GM11168 (cell line): ENCODE data around the gene CYP51A1.
"Not testable (repeated sequence)": the region's sequence is repeated elsewhere in the genome, so short reads cannot be mapped to it uniquely, and the experiment has no call there.

Source experiments
- in situ Hi-C: fragments of 300-500 bp; cut with MboI; formaldehyde crosslinking; loops from one replicate; pipeline ENCODE4 v1.12.0; 2022; ENCODE audit warnings: low sequenced_read_pairs; ENCODE audit not compliant: unreplicated experiment

Gene CYP51A1

GRCh38 chr7:92131764-92132330, 2.4 kb downstream of the CYP51A1 start:
- in situ Hi-C loops = no loop called here

- in situ Hi-C loops = no loop called here
Measured at GRCh38 chr7:92131093-92131492, 3.2 kb downstream of the CYP51A1 start.

- in situ Hi-C loops = no loop called here
Measured at GRCh38 chr7:92121681-92122080, 12.6 kb downstream of the CYP51A1 start.

- in situ Hi-C loops = no loop called here
Measured at GRCh38 chr7:92119213-92119759, 15.0 kb downstream of the CYP51A1 start.

GRCh38 chr7:92116949-92117348, 17.3 kb downstream of the CYP51A1 start:
- in situ Hi-C loops = no loop called here

GRCh38 chr7:92115821-92116220, 18.5 kb downstream of the CYP51A1 start:
- in situ Hi-C loops = no loop called here

- in situ Hi-C loops = no loop called here
Measured at GRCh38 chr7:92110857-92111256, 23.4 kb downstream of the CYP51A1 start.

- in situ Hi-C loops = no loop called here
Measured at GRCh38 chr7:92108821-92109220, 25.5 kb downstream of the CYP51A1 start.

GRCh38 chr7:92102862-92103261, 31.4 kb downstream of the CYP51A1 start:
- in situ Hi-C loops = not testable (repeated sequence)

GRCh38 chr7:92100534-92100933, 33.7 kb downstream of the CYP51A1 start:
- in situ Hi-C loops = no loop called here

- in situ Hi-C loops = no loop called here
Measured at GRCh38 chr7:92095380-92095779, 38.9 kb downstream of the CYP51A1 start.

- in situ Hi-C loops = no loop called here
Measured at GRCh38 chr7:92092210-92092609, 42.1 kb downstream of the CYP51A1 start.

GRCh38 chr7:92088266-92088665, 46.0 kb downstream of the CYP51A1 start:
- in situ Hi-C loops = no loop called here

GRCh38 chr7:92083922-92084321, 50.4 kb downstream of the CYP51A1 start:
- in situ Hi-C loops = not testable (repeated sequence)

- in situ Hi-C loops = no loop called here
Measured at GRCh38 chr7:92076509-92076908, 57.8 kb downstream of the CYP51A1 start.

- in situ Hi-C loops = no loop called here
Measured at GRCh38 chr7:92075455-92076158, 58.7 kb downstream of the CYP51A1 start.

- in situ Hi-C loops = no loop called here
Measured at GRCh38 chr7:92072708-92073107, 61.6 kb downstream of the CYP51A1 start.

GRCh38 chr7:92072121-92072520, 62.2 kb downstream of the CYP51A1 start:
- in situ Hi-C loops = no loop called here

- in situ Hi-C loops = no loop called here
Measured at GRCh38 chr7:92071032-92071431, 63.2 kb downstream of the CYP51A1 start.

GRCh38 chr7:92064438-92065029, 69.7 kb downstream of the CYP51A1 start:
- in situ Hi-C loops = loop anchor here (10.0 kb wide), 1 partner anchor 1130 kb away; no protein-coding TSS in a partner anchor
